Osteoblast (primary cell): ENCODE data around the gene ZDHHC11. TPM values are rescaled to one million over a fixed set of nuclear protein-coding genes. Genes with fewer than 3 reads are reported as not detected.

Experiments used
- DNase-seq: peaks from one replicate; pipeline ENCODE4 v3.0.0; 2011; ENCODE audit warnings: low spot score, mixed read lengths; ENCODE audit not compliant: insufficient read length; ENCODE audit errors: missing footprints
- H2AFZ ChIP-seq: 2 replicates; pipeline ENCODE4 v1.6.0; 2011; ENCODE audit warnings: mild to moderate bottlenecking, low read length
- H3K27ac ChIP-seq: 2 replicates; pipeline ENCODE4 v1.5.1; 2011; ENCODE audit warnings: mild to moderate bottlenecking, low read depth, low read length, moderate library complexity
- H3K27me3 ChIP-seq: 2 replicates; pipeline ENCODE4 v1.6.0; 2012; ENCODE audit warnings: mild to moderate bottlenecking, control low read depth, inconsistent platforms, low read length, moderate library complexity; ENCODE audit not compliant: insufficient read depth
- H3K36me3 ChIP-seq: 2 replicates; pipeline ENCODE4 v1.5.1; 2011; ENCODE audit warnings: mild to moderate bottlenecking, low read length, control low read depth, moderate library complexity; ENCODE audit not compliant: insufficient read depth
- H3K4me1 ChIP-seq: 2 replicates; pipeline ENCODE4 v1.5.1; 2011; ENCODE audit warnings: mild to moderate bottlenecking, low read length, control low read depth, moderate library complexity; ENCODE audit not compliant: insufficient read depth
- H3K4me2 ChIP-seq: 2 replicates; pipeline ENCODE4 v1.6.0; 2011; ENCODE audit warnings: mild to moderate bottlenecking, low read length; ENCODE audit not compliant: insufficient read depth
- H3K4me3 ChIP-seq: fragments of 200-600 bp; sonication (generic); 3 replicates; pipeline ENCODE4 v1.5.1; 2012; ENCODE audit warnings: mild to moderate bottlenecking, low read length, inconsistent platforms; ENCODE audit not compliant: insufficient read depth
- H3K79me2 ChIP-seq: 2 replicates; pipeline ENCODE4 v1.6.0; 2012; ENCODE audit warnings: mild to moderate bottlenecking, low read length, control low read depth, inconsistent platforms; ENCODE audit not compliant: insufficient read depth
- H3K9me3 ChIP-seq: 2 replicates; pipeline ENCODE4 v1.5.1; 2011; ENCODE audit warnings: low read depth, low read length, control low read depth
- H4K20me1 ChIP-seq: 2 replicates; pipeline ENCODE4 v1.6.0; 2012; ENCODE audit warnings: mild to moderate bottlenecking, low read length, control low read depth; ENCODE audit not compliant: insufficient read depth
- total RNA-seq: library from RNA; depleted of rRNA; stranded (reverse); fragments of >200 nt; gene quantifications from 2 replicates; pipeline ENCODE4 v1.2.3, GENCODE V29; 2012
- TF ChIP-seq, protein P1 (sequence below): IDR thresholded peaks from 2 replicates; pipeline ENCODE4 v1.5.1; 2011; ENCODE audit warnings: mild to moderate bottlenecking, low read depth, low read length, moderate library complexity; ENCODE audit errors: extremely low read depth

ZDHHC11 gene
- total RNA-seq, 1 donor = 1.8 TPM

DNA sequence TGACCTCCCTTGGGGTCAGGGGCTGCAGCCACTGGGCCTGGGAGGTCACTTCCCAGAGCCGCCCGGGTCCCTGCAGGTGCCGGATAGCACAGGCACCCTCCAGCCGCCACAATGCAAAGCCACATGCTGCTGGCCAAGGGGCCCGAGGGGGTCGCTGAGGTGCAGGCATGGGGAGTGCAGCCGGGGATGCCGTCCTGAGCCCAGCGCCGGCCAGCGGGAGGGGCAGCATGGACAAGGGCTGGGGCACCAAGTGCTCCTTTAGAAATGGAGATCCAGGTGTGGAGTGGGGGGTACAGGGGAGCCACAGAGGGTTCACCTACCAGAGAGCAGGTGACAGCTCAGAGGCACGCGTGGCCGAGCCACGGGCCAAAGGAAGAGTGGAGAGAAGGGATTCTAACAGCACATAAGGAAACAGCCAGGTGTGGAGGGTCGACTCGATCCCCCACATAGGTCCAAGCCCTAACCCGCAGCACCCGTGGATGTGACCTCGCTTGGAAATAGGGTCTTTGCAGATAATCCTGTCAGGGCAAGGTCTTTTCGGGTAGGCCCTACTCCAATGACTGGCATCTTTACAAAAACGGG is 90.9 kb downstream of the ZDHHC11 start:
- Histone ChIP-seq H3K9me3 (no peaks in the 10 kb centered on the region), H3K27me3 (no peaks in the 10 kb centered on the region), H3K4me2 (no peak overlapping the region), H2AFZ (no peak overlapping the region), H3K79me2 (no peaks in the 10 kb centered on the region), H3K4me3 (no peak overlapping the region), H3K36me3 (no peaks in the 10 kb centered on the region), H4K20me1 (no peaks in the 10 kb centered on the region), H3K4me1 (no peaks in the 10 kb centered on the region), H3K27ac (no peak overlapping the region)
- DNase-seq = no peak
- TF ChIP-seq, protein P1, sequence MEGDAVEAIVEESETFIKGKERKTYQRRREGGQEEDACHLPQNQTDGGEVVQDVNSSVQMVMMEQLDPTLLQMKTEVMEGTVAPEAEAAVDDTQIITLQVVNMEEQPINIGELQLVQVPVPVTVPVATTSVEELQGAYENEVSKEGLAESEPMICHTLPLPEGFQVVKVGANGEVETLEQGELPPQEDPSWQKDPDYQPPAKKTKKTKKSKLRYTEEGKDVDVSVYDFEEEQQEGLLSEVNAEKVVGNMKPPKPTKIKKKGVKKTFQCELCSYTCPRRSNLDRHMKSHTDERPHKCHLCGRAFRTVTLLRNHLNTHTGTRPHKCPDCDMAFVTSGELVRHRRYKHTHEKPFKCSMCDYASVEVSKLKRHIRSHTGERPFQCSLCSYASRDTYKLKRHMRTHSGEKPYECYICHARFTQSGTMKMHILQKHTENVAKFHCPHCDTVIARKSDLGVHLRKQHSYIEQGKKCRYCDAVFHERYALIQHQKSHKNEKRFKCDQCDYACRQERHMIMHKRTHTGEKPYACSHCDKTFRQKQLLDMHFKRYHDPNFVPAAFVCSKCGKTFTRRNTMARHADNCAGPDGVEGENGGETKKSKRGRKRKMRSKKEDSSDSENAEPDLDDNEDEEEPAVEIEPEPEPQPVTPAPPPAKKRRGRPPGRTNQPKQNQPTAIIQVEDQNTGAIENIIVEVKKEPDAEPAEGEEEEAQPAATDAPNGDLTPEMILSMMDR = no peak

DNA sequence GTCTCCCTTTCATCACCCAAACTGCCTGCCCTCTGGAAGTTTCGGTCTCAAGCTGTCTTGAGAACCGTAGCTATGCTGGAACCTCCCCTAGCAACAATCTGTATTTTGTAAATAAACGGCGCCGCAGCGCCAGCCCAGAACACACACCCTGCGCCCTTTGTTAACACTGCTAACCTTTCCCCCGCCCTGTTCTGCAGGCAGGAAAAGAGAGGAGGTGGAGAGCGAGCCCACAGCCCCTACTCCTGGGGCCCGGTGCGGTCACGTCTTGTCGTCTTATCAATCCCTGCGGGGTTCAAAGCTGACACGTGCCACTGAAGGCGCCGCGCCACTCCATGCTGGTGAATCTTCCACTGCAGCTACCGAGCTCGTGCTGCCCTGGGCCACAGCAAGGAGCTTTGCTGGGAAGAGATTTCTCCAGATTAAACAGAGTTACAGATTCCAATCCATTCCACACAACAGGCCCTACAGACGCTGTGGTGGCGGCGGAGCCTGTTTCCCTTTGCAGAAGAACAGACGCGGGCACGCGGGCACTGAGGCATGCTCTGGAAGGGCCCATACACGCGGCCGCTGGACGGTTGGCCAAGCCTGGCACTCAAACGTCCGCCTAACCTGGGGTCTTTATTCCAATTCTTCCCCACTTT is 91.6 kb downstream of the ZDHHC11 start:
- Histone ChIP-seq H3K4me2 (no peak overlapping the region), H4K20me1 (no peaks in the 10 kb centered on the region), H3K4me1 (no peaks in the 10 kb centered on the region), H3K27me3 (no peaks in the 10 kb centered on the region), H3K36me3 (no peaks in the 10 kb centered on the region), H3K9me3 (no peaks in the 10 kb centered on the region), H2AFZ (no peak overlapping the region), H3K27ac (no peak overlapping the region), H3K4me3 (no peak overlapping the region), H3K79me2 (no peaks in the 10 kb centered on the region)
- TF ChIP-seq, protein P1 = no peak
- no peak for DNase-seq

DNA sequence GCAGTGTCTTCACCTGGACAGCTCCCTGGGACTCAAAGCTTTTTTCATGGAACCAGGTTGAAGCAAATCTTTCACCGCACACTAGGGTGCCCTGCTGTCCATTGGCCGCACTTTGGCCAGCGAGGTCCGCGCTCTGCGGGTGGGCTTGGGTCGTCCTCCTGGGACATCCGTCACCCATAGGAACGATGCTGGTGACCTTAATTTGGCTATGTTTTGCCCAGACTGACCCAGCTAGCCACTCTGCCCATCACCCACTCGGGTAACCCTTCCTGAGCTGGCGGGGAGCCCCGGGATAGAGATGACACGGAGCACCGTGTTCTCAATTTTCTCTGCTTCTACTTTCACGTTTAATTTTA is 92.1 kb downstream of the ZDHHC11 start:
- Histone ChIP-seq H3K4me2 (no peak overlapping the region), H3K27ac (no peak overlapping the region), H3K9me3 (no peaks in the 10 kb centered on the region), H3K36me3 (no peaks in the 10 kb centered on the region), H4K20me1 (no peaks in the 10 kb centered on the region), H2AFZ (no peak overlapping the region), H3K4me1 (no peaks in the 10 kb centered on the region), H3K27me3 (no peaks in the 10 kb centered on the region), H3K79me2 (no peaks in the 10 kb centered on the region), H3K4me3 (no peak overlapping the region)
- DNase-seq = no peak
- TF ChIP-seq, protein P1 = no peak

DNA sequence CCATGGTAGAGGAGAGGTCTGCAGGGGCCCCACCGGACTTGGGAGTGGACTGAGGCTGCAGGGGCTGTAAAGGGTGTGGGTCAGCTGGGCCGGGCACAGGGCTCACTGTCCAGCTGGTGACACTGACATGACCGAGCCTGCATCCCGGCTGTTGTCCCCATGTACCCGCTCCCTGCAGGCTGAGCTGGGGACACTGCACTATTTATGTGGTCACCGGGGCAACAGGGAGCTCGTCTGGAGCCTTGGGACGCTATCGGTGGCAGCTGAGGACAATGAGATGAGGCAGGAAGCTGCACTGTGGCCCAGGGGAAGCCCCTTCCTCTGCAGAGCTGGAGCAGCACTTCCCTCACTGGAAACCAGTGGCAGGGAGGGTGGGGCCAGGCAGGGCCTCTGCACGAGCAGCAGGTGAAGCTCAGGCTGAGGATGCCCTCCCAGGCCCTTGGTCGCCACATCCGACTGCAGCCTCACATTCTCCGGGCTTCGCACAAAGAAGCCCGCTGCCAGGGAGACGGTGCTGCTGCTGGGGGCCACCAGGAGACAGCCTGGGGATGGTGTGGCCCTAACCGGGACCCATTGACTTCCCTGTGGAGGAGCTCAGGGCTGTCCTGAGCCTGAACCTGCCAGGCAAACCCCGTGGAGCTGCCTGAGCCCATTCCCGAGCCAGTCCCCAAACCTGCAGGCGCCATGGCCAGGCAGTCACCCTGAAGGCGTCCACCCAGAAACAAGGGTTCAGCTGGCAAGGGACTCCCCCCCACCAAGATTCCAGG is 92.7 kb downstream of the ZDHHC11 start:
- no peaks in the 10 kb centered on the region for H3K4me1 ChIP-seq
- no peaks in the 10 kb centered on the region for H3K36me3 ChIP-seq
- H4K20me1 ChIP-seq = no peaks in the 10 kb centered on the region
- no peaks in the 10 kb centered on the region for H3K27me3 ChIP-seq
- no peak overlapping the region for H3K4me2 ChIP-seq
- no peak overlapping the region for H3K27ac ChIP-seq
- H3K9me3 ChIP-seq = no peaks in the 10 kb centered on the region
- no peak overlapping the region for H2AFZ ChIP-seq
- no peaks in the 10 kb centered on the region for H3K79me2 ChIP-seq
- no peak overlapping the region for H3K4me3 ChIP-seq
- TF ChIP-seq, protein P1 = no peak
- peak; percentile 77 for DNase-seq
